ENCODE measurements around the gene YES1.

The YES1 gene

DNA sequence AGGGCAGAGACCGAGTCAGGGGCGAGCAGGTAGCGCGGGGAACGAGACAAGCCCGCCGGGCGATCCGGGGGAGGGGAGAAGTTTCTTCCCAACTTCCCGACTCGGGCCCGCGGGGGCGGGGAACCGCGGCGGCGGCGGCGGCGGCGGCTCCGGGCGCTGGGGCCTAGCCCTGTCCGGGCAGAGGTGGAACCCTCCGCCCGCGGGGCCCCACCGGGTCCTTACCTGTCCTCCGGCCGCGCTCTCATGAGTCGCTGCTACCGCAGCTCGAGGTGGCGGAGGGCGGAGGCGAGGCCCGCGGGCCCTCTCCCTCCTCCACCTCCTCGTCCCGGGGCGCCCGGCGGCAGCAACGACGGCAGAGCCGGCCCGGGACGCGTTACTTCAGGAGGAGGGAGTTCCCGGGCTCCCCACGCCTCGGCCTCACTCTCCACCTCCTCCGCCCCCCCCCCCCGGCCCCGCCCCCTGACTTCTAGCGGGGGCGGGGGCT lies at the start of gene YES1:
TSS of gene YES1 (minus strand) at position 351 of the 484 bp plus-strand sequence. CDS start 55,415 bp downstream, outside the sequence.
- TF ChIP-seq GATA3 (IDR thresholded peaks at IDR 0.05; ENCODE audit: low read depth, low read length) (no peak), GATA2 (IDR thresholded peaks at IDR 0.05; ENCODE audit: low read depth, low read length) (no peak)

DNA sequence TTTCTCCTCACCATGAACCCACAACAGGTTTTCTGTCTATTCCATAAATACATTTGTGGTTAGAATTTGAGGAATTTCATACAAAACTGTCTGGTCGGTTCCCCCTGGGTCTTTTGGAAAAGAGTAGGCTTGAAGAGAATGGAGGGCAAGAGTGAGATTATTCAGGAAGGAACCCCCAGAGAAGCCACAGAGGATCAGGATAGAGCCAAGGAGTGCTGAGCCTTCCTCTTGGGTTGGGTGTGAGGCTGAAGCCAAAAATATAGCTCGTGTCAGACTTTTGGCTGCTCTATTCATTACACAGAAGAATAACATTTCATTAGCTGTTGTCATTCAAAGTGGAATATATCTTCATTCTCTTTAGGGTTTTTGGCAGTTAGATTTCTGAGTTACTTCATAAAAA lies 45.9 kb upstream of the YES1 start:
- TF ChIP-seq GATA2 (IDR thresholded peaks at IDR 0.05; ENCODE audit: low read depth, low read length), result no peak
- TF ChIP-seq GATA3 (IDR thresholded peaks at IDR 0.05; ENCODE audit: low read depth, low read length), result no peak

DNA sequence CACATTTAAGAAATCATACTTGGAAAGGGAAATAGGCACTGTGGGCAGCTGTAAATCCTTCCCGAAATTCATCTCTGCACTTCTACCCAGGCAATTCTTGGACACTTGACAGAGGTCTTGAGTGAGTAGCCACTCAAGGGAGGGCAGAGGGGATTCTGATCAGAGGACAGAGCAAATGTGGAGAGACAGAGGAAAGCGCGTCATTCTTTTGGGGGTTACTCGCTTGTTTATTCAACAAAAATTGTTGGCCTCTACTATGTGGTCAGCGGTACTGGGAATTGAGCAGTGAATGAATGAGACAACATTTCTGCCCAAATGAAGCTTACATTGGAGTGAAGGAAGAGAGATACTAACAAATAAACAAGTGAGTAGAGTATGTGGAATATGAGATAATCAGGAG lies 41.4 kb upstream of the YES1 start:
- TF ChIP-seq GATA3 (IDR thresholded peaks at IDR 0.05; ENCODE audit: low read depth, low read length) (no peak), GATA2 (IDR thresholded peaks at IDR 0.05; ENCODE audit: low read depth, low read length) (no peak)

DNA sequence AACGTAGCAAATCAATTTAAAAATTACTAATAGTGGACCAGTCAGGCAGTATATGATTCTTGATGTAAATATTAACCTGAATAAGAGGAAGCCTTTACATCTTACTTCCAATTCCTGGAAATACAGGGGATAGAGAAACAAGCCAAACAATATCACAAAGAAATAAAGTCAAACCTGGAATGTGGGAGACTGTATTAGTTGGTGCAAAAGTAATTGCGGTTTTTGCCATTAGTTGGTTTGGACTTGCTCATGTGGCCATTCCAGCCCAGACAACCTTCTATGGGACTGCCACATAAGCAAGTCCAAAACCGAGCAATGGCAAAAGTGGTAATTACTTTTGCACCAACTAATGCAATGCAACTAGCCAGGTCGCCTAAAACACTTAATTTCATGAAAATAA lies 38.9 kb upstream of the YES1 start:
- TF ChIP-seq GATA2 (IDR thresholded peaks at IDR 0.05; ENCODE audit: low read depth, low read length) (no peak), GATA3 (IDR thresholded peaks at IDR 0.05; ENCODE audit: low read depth, low read length) (no peak)

DNA sequence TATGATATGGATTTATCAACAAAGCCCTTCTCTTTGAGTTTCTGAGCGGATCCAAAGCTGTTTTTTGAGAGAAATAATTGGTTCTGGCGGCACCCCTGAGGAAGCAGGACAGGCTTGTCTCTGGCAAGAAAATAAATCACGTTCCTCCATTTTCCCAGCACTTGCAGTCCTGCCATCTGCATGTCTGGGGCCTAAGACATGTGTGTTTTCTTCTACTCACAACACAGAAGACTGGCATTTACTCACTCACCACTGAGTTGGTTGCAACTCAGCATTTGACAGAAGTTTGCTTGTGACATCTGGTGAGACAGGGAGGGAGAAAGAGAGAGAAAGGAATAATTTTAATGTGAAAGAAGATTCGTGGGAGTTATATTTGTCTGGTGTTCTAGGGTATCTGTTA lies 37.0 kb upstream of the YES1 start:
- TF ChIP-seq GATA3 (IDR thresholded peaks at IDR 0.05; ENCODE audit: low read depth, low read length) (no peak), GATA2 (IDR thresholded peaks at IDR 0.05; ENCODE audit: low read depth, low read length) (no peak)

DNA sequence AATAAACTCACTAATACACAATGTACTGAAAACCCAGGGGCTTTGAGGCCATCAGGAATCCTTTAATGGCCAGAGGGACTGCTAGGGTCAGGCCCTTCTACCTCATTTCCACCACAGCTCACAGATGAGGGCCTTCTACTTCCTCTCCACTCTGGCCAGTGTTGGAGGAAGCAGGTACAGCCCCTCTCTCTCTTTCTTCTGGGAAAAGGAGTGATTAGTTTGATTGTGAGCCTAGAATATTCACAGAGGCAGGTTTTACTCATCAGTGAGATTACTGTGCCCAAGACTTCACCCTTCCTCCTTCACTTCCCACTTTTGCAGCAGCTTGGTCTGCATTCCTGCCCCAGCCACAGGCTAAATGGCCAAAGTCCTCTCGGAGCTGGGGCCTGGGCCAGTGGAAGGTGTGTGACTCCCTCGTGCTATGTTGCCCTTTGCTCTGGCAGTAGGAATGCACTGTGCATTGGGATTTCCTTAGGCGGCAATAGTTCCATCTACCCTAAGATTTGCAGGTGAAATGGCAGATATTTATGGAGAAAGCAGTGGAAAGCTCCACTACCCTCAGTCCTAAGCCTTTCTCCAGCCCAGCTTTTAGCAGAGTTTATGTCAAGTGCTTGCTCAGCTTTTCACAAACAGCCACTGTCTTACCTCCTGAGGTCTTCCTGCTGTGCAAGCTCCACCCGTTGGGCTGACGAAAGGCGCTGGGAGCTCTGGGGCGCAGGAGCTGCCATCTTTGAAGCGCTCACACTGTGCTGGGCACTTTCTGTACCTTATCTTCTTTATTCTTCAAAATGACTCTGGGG lies 36.2 kb upstream of the YES1 start:
- TF ChIP-seq GATA2 (IDR thresholded peaks at IDR 0.05; ENCODE audit: low read depth, low read length) (no peak), GATA3 (IDR thresholded peaks at IDR 0.05; ENCODE audit: low read depth, low read length) (no peak)

DNA sequence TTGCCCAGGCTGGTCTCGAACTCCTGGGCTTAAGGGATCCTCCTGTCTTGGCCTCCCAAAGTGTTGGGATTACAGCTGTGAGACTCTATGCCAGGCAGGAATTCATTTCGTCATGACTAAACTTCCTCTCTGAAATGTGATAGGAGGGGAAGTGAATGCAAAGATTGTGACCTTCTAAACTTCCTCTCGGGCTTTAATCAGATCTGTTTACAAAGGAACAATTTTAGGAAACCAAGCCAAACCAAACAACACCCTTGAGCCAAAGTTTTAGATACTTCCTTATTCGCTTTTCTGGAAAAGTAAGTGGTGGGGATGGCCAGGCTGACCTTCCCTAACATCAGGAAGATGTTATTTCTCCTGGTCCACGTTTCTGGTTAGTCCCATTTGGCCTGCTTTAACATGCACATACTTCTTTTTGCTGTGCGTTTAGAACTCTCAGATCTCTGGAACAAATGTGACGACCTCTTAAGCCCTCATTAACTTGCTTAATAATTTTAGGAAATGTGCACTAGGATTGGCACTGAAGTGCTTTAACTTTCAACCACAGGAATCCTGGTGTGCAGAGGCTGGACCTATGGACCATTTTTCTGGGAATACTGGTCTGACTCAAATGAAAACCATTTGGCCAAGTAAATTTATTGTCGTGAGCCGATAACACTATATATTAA lies 33.2 kb upstream of the YES1 start:
- TF ChIP-seq GATA3 (IDR thresholded peaks at IDR 0.05; ENCODE audit: low read depth, low read length) (no peak), GATA2 (IDR thresholded peaks at IDR 0.05; ENCODE audit: low read depth, low read length) (no peak)

DNA sequence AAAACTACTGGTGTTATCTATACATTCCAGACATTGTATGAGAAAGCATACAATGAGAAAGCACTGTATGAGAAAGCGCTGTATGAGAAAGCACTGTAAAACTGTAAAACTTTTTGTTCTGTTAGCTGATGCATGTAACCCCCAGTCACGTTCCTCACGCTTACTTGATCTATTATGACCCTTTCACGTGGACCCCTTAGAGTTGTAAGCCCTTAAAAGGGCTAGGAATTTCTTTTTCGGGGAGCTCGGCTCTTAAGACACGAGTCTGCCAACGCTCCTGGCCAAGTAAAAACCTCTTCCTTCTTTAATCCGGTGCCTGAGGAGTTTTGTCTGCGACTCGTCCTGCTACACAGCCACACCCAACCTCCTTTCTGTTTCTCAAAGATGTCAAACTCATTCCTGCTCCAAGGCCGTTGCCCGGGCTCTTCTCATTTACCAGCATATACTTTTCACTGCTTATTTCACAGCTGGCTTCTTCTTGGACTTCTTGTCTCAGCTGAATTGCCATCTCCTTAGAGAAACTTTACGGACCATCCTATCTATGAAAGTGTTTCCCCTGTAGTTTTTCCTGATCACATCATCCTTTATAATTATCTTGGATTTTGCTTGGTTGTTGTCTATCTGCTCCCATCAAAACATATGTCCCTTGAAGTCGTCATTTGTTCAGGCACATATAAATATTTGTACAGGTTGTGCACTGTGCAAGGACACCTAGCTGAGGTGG lies 29.8 kb upstream of the YES1 start:
- TF ChIP-seq GATA2 (IDR thresholded peaks at IDR 0.05; ENCODE audit: low read depth, low read length), result no peak
- TF ChIP-seq GATA3 (IDR thresholded peaks at IDR 0.05; ENCODE audit: low read depth, low read length), result no peak

DNA sequence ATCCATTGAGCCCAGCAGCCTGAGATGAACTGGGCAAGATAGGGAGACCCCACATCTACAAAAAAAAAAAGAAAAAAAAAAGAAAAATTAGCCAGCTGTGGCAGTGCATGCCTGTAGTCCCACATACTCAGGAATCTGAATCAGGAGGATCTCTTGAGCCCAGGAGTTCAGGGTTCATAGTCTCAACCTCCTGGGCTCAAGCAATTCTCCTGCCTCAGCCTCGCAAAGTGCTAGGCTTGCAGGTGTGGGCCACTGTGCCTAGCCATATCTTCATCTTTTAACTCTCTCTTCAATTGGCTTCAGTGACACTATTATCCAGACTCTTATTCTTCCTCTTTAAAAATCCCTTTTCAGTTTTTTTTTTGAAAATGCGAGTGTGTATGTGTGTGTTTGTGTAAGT lies 28.5 kb upstream of the YES1 start:
- TF ChIP-seq GATA3 (IDR thresholded peaks at IDR 0.05; ENCODE audit: low read depth, low read length), result no peak
- no peak for TF ChIP-seq GATA2 (IDR thresholded peaks at IDR 0.05; ENCODE audit: low read depth, low read length)

DNA sequence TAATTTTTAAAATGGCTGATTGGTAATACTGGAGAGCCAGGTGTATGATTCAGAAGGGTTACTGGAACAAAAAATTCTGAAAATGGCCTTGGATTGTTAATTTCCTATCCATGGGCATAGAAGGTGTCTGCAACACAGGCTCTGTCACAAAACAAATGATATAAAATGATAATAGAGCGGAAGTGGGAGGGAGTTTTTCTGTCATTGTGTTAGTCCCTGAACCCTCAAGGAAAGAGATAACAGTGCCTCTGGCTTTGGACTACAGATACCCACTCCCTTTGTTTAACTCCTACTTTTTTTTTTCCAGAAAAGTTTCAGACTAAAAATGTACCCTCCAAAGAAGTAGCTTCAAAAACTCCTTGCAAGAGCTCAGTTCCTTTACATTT lies 28.0 kb upstream of the YES1 start:
- TF ChIP-seq GATA2 (IDR thresholded peaks at IDR 0.05; ENCODE audit: low read depth, low read length), result no peak
- no peak for TF ChIP-seq GATA3 (IDR thresholded peaks at IDR 0.05; ENCODE audit: low read depth, low read length)

DNA sequence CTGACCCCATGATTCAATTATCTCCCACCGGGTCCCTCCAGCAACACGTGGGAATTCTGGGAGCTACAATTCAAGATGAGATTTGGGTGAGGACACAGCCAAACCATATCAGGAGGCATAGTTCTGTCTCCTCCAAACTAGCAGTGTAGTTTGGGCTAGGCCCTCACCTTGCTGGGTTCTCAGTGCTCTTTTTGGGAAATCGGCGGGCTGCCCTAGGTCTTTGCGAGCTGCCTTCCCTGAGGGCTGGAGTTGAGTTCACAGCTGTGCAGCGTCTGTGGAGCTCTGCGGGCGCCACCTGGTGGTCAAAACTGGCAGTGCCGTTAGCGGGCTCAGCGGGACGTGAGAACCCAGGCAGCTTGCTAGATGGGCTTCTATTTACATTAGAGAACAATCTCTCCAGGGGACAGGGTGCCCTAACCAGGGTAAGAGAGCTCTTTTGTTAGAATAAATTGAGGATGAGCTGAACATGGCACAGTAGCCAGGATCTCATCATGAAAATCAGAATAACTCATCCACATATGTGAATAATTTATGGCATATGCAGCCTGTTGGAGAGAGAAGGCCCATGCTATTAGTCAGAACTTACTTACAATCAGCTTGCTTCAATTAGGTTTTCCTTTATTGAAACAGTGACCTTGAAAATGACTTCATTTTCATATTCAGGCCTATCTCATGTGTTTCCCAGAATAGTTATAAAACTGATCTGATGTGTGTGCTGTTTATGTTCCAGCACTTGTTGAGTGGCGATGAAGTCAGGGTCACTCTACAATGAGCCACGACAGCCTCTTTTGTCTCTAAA lies 27.4 kb upstream of the YES1 start:
- no peak for TF ChIP-seq GATA3 (IDR thresholded peaks at IDR 0.05; ENCODE audit: low read depth, low read length)
- no peak for TF ChIP-seq GATA2 (IDR thresholded peaks at IDR 0.05; ENCODE audit: low read depth, low read length)

DNA sequence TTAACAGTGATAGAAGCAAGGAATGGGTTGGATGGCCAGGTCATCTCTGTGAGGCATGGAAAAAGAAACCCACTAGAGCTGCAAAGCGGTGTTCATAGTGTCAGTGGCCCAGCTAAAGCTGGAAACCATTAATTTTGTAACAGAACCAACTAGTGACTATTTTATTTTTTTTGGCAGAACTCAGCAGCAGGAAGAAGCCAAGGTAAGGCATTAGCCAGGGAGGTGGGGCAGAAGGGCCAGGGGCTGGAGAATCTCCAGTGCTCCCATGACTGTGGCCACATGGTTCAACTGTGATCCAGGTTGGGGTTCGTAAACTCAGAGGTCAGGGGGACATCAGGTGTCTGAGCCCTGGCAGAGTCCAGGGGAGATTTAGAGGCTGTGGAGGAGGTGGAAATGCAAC lies 25.9 kb upstream of the YES1 start:
- no peak for TF ChIP-seq GATA3 (IDR thresholded peaks at IDR 0.05; ENCODE audit: low read depth, low read length)
- no peak for TF ChIP-seq GATA2 (IDR thresholded peaks at IDR 0.05; ENCODE audit: low read depth, low read length)

DNA sequence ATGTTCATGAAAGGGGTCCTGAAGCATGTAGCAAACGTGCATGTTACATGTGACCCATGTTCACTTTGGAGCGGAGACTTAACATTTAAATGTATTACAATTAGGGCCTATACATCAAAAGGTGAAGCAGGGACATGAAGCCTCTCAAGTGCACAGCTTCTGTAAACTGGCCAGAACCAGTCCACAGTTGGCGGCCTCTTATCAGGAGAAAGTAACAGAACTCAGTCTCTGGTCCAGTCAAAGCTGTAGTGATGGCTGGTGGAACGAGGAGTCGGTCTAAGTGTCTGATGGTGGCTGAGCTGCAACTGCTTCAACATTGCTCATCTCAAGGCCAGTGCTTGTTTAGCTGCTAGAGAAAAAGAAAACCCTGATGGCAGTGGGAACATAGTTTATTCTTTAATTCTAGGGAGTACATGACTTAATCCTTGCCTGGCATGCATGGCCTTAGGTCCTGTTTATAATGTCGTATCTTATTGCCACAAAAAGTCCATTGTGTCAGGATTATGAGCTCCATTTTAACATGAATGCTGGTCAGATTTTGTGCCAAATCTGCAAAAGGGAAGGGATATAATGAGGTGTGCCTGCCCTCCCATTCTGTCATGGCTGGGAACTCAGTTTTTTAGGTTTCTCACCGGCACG lies 22.2 kb upstream of the YES1 start:
- TF ChIP-seq GATA3 (IDR thresholded peaks at IDR 0.05; ENCODE audit: low read depth, low read length), result no peak
- no peak for TF ChIP-seq GATA2 (IDR thresholded peaks at IDR 0.05; ENCODE audit: low read depth, low read length)

Data from SH-SY5Y (cell line).